HepG2 (cell line): ENCODE data around the gene MRPS31. TPM values are rescaled to one million over a fixed set of nuclear protein-coding genes. Genes with fewer than 3 reads are reported as not detected.

Experiments
- ARID4A ChIP-seq: sonication (generic); formaldehyde crosslinking; IDR thresholded peaks from 2 replicates; pipeline ENCODE4 v1.5.0; 2020; ENCODE audit warnings: mild to moderate bottlenecking, missing genetic modification reagents, borderline replicate concordance
- BCLAF1 ChIP-seq: fragments of 450-650 bp; IDR thresholded peaks from 2 replicates; pipeline ENCODE4 v1.6.1; 2017; ENCODE audit warnings: mild to moderate bottlenecking
- CHCHD3 ChIP-seq: sonication (generic); formaldehyde crosslinking; IDR thresholded peaks from 2 replicates; pipeline ENCODE4 v1.8.0; 2022; ENCODE audit warnings: mild to moderate bottlenecking, missing genetic modification reagents, moderate library complexity
- ELK4 ChIP-seq: sonication (generic); formaldehyde crosslinking; IDR thresholded peaks from 2 replicates; pipeline ENCODE4 v1.9.0; 2021; ENCODE audit warnings: missing genetic modification reagents, borderline replicate concordance
- GABPB1 ChIP-seq: IDR thresholded peaks from 2 replicates; pipeline ENCODE4 v1.6.1; 2016; ENCODE audit warnings: mild to moderate bottlenecking, missing genetic modification reagents, moderate library complexity, missing compliant biosample characterization
- GPN1 ChIP-seq: sonication (generic); formaldehyde crosslinking; IDR thresholded peaks from 2 replicates; pipeline ENCODE4 v1.5.1; 2020; ENCODE audit warnings: missing genetic modification reagents, borderline replicate concordance
- SOX13 ChIP-seq, 3 experiments: fragments of 450-650 bp in 1 of 3; sonication (generic) in 1 of 3; formaldehyde crosslinking in 1 of 3; IDR thresholded peaks in 2 of 3; conservative IDR thresholded peaks in 1 of 3; 2 replicates each; pipeline versions ENCODE4 v1.5.0 to v1.6.1; 2016 to 2020; ENCODE audit warnings: antibody characterized with exemption in 1 of 3, mild to moderate bottlenecking in 1 of 3, missing compliant biosample characterization in 1 of 3, missing genetic modification reagents in 1 of 3, moderate library complexity in 1 of 3
- SPEN ChIP-seq: sonication (generic); formaldehyde crosslinking; IDR thresholded peaks from 2 replicates; pipeline ENCODE4 v1.5.1; 2020; ENCODE audit warnings: low read depth, mild to moderate bottlenecking, missing genetic modification reagents
- ZNF639 ChIP-seq: conservative IDR thresholded peaks from 2 replicates; pipeline ENCODE4 v1.6.1; 2018; ENCODE audit warnings: missing genetic modification reagents
- polyA plus RNA-seq, 8 experiments: library from polyadenylated mRNA; depleted of rRNA in 3 of 8; stranded (reverse) in 7 of 8; unstranded in 1 of 8; fragments of >200 nt; fragmentation: Illumina TruSeq in 4 of 8; extraction: Trizol in 4 of 8; gene quantifications; 2 replicates each; pipeline versions ENCODE4 v1.2.1 to v1.2.3, GENCODE V29; 2011 to 2016; ENCODE audit warnings: low read depth in 4 of 8, missing spikeins in 1 of 8, mixed read lengths in 1 of 8; ENCODE audit not compliant: insufficient read depth in 1 of 8
- total RNA-seq, 5 experiments: library from RNA; depleted of rRNA; stranded (reverse); fragments of >200 nt; fragmentation: Illumina TruSeq; extraction: Trizol; gene quantifications; 2 replicates each; pipeline ENCODE4 v1.2.3, GENCODE V29; 2016; ENCODE audit warnings: low read depth in 1 of 5
- TF ChIP-seq, protein P1 (sequence below): sonication (generic); formaldehyde crosslinking; IDR thresholded peaks from 2 replicates; pipeline ENCODE4 v1.5.1; 2020; ENCODE audit warnings: mild to moderate bottlenecking, missing genetic modification reagents, borderline replicate concordance

The MRPS31 gene
- total and polyA plus RNA-seq, 2 of the 13 experiments (the other 11 are each of a cell fraction or from before 2014, with no cell fraction given): 23.7 to 34.1 TPM

DNA sequence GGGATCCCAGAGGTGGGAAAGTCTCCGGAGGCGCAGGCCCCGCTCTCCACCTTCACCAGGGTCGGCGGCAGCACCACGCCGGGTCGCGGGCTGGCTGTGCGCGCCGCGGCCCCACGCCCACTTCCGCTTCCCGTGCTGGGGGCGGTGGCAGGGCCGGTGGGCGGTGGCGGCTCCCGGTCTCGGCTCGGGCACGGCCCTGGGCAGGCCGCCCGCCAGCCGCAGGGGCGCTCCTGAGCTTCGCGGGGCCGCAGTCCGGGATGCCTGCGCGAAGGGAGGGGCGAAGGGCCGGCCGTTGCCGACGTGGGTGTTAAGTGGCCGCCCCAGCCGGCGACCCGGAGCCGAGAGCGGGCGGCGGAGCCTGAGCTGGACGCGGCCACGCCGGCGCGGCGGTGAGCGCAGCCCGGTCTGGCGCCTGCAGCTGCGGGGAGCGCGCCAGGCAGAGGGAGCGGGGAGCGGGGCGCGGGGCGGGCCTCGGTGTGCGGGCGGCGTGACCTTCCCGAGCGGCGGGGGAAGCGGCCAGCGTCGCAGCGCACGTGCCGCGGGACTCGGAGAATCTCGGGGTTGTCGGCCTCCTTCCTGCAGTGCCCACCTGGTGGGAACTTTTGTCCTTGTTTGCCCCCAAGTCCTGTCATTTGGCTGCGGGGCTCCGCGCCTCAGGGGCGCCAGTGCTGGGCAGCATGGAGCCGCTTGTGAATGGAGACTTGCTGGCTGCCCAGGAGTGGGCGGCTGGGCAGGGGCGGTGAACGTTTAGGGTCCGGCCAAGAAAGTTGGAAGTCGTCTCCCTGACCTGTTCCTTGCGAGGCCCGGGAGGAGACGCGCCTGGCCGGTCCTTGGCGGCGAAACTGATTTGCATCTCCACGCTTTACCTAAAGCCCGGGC is 18.5 kb upstream of the MRPS31 start, which contains the start of gene SLC25A15 (continued):
- TF ChIP-seq, protein P1, sequence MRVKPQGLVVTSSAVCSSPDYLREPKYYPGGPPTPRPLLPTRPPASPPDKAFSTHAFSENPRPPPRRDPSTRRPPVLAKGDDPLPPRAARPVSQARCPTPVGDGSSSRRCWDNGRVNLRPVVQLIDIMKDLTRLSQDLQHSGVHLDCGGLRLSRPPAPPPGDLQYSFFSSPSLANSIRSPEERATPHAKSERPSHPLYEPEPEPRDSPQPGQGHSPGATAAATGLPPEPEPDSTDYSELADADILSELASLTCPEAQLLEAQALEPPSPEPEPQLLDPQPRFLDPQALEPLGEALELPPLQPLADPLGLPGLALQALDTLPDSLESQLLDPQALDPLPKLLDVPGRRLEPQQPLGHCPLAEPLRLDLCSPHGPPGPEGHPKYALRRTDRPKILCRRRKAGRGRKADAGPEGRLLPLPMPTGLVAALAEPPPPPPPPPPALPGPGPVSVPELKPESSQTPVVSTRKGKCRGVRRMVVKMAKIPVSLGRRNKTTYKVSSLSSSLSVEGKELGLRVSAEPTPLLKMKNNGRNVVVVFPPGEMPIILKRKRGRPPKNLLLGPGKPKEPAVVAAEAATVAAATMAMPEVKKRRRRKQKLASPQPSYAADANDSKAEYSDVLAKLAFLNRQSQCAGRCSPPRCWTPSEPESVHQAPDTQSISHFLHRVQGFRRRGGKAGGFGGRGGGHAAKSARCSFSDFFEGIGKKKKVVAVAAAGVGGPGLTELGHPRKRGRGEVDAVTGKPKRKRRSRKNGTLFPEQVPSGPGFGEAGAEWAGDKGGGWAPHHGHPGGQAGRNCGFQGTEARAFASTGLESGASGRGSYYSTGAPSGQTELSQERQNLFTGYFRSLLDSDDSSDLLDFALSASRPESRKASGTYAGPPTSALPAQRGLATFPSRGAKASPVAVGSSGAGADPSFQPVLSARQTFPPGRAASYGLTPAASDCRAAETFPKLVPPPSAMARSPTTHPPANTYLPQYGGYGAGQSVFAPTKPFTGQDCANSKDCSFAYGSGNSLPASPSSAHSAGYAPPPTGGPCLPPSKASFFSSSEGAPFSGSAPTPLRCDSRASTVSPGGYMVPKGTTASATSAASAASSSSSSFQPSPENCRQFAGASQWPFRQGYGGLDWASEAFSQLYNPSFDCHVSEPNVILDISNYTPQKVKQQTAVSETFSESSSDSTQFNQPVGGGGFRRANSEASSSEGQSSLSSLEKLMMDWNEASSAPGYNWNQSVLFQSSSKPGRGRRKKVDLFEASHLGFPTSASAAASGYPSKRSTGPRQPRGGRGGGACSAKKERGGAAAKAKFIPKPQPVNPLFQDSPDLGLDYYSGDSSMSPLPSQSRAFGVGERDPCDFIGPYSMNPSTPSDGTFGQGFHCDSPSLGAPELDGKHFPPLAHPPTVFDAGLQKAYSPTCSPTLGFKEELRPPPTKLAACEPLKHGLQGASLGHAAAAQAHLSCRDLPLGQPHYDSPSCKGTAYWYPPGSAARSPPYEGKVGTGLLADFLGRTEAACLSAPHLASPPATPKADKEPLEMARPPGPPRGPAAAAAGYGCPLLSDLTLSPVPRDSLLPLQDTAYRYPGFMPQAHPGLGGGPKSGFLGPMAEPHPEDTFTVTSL (CRISPR knock-in tag): no peak
- TF ChIP-seq ZNF639 (CRISPR knock-in tag): no peak; the same call in 1 of the 2 replicates
- TF ChIP-seq ARID4A (CRISPR knock-in tag): peak; percentile 61; the same call in 1 of the 2 replicates
- TF ChIP-seq GABPB1 (CRISPR knock-in tag): peak; percentile 91
- TF ChIP-seq SPEN (CRISPR knock-in tag): peak; percentile 92
- no peak for TF ChIP-seq SOX13 (IDR thresholded peaks at IDR 0.05)
- peak in 1 of 2 experiments; percentile 20; a peak in 1 of 4 replicates for TF ChIP-seq SOX13 (CRISPR knock-in tag; conservative IDR thresholded peaks at IDR 0.05 in 1 of 2, IDR thresholded peaks at IDR 0.05 in 1 of 2)
- no peak for TF ChIP-seq BCLAF1
- TF ChIP-seq GPN1 (CRISPR knock-in tag): no peak
- no peak for TF ChIP-seq ELK4 (CRISPR knock-in tag)
- no peak for TF ChIP-seq CHCHD3 (CRISPR knock-in tag)
